OCI-LY1 (cell line): Measurements from ENCODE around the gene C17orf100.

Experiments
- CTCF ChIP-seq: fragments of 200-600 bp; sonication (generic), shearing (Covaris generic); IDR thresholded peaks from 2 replicates; pipeline ENCODE4 v1.5.1; 2017; ENCODE audit warnings: mild to moderate bottlenecking, antibody characterized with exemption, low read length, moderate library complexity, mixed read lengths
- EZH2 ChIP-seq: fragments of 200-600 bp; sonication (generic), shearing (Covaris generic); IDR thresholded peaks from 2 replicates; pipeline ENCODE4 v1.8.0; 2017; ENCODE audit warnings: borderline replicate concordance, mixed run types, mild to moderate bottlenecking, antibody characterized with exemption, low read length, moderate library complexity, mixed read lengths

- TF ChIP-seq CTCF, result no peak
- TF ChIP-seq EZH2, result no peak
Observed at GRCh38 chr17:6669479-6670212, 18.1 kb downstream of the C17orf100 start.
